ENCODE measurements around the gene CCDC73.
"Not testable (repeated sequence)": the region's sequence is repeated elsewhere in the genome, so short reads cannot be mapped to it uniquely, and the experiment has no call there.

The CCDC73 gene

DNA sequence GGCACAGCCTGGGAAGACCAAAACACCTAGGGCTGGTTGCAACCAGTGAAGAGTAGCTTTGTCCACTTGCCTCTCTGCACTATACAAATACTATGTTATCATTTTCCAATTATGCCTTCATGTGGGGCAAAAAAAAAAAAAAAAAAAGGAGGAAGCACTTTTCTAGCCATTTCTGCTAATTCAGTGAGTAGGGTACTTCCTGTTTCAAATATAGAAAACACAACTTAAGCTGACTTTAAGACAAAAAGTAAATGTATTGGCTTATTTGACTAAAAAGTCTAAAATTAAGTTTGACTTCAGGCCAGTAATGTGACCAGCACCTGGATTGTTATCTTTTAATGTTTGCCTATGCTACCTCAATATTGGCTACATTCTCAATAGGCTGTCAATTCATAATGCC, 15.3 kb downstream of the CCDC73 start:
- no peak overlapping the region for H3K4me3 ChIP-seq (ENCODE audit: low read depth in 1 of 5, low read length in 5 of 5)
- H3K9ac ChIP-seq (ENCODE audit: low read length in 5 of 5): no peak overlapping the region
- peaks cover 0 to 5% (median 0%) of the 10 kb centered on the region in 5 donors for H3K27me3 ChIP-seq (ENCODE audit: control insufficient read depth in 5 of 5, insufficient read depth in 4 of 5, low read length in 5 of 5)
- H3K27ac ChIP-seq (ENCODE audit: low read depth, low read length): no peak overlapping the region
- H3K4me1 ChIP-seq (ENCODE audit: control insufficient read depth in 5 of 5, insufficient read depth in 5 of 5, low read length in 5 of 5): no peaks in the 10 kb centered on the region
- no peaks in the 10 kb centered on the region for H3K9me3 ChIP-seq (ENCODE audit: control insufficient read depth in 5 of 5, low read length in 5 of 5)
- H3K36me3 ChIP-seq (ENCODE audit: control insufficient read depth in 5 of 5, insufficient read depth in 5 of 5, low read length in 5 of 5): no peaks in the 10 kb centered on the region

DNA sequence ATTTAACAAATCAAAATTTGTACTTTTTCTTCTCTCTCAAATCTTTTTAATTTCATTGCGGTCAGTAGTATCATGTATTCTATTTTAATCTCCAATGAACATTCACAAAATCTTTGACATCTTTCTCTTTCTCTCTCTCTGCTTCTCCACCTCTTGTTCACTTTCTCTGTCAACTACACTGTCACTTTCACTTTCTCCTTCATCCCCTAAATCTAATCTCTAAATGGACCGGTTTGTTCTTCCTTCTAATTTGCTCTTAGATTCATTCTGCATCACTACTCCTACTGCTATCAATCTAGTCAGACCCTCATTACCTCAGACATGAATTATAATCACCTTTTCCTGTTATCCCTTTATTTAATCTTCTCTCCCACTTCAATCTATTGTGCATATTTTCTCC, 18.6 kb downstream of the CCDC73 start:
- no peaks in the 10 kb centered on the region for H3K9me3 ChIP-seq (ENCODE audit: control insufficient read depth in 5 of 5, low read length in 5 of 5)
- no peaks in the 10 kb centered on the region for H3K4me1 ChIP-seq (ENCODE audit: control insufficient read depth in 5 of 5, insufficient read depth in 5 of 5, low read length in 5 of 5)
- H3K27me3 ChIP-seq (ENCODE audit: control insufficient read depth in 5 of 5, insufficient read depth in 4 of 5, low read length in 5 of 5): no peaks in the 10 kb centered on the region
- no peak overlapping the region for H3K27ac ChIP-seq (ENCODE audit: low read depth, low read length)
- no peak overlapping the region for H3K9ac ChIP-seq (ENCODE audit: low read length in 5 of 5)
- H3K4me3 ChIP-seq (ENCODE audit: low read depth in 1 of 5, low read length in 5 of 5): no peak overlapping the region
- H3K36me3 ChIP-seq (ENCODE audit: control insufficient read depth in 5 of 5, insufficient read depth in 5 of 5, low read length in 5 of 5): no peaks in the 10 kb centered on the region

DNA sequence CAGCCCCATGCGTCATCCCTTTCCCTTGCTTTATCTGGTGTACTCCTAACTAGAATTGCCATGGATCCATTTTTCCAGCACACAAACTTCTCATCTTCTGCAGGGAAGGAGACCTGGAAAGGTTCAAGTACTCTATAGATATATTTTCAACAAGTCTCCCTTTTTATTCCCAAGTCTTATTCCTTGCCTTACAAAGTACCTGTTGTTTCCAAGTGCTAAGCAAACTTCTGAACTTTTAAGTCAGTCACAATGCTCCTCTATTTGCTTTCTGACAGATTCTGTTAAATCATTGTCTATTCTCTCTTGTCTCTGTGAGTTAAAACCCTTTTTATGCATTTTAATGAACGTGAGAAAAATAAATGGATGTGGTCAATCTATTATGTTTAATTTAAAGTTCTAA, 20.4 kb downstream of the CCDC73 start:
- H3K4me3 ChIP-seq (ENCODE audit: low read depth in 1 of 5, low read length in 5 of 5): no peak overlapping the region
- no peaks in the 10 kb centered on the region for H3K27me3 ChIP-seq (ENCODE audit: control insufficient read depth in 5 of 5, insufficient read depth in 4 of 5, low read length in 5 of 5)
- no peaks in the 10 kb centered on the region for H3K36me3 ChIP-seq (ENCODE audit: control insufficient read depth in 5 of 5, insufficient read depth in 5 of 5, low read length in 5 of 5)
- H3K4me1 ChIP-seq (ENCODE audit: control insufficient read depth in 5 of 5, insufficient read depth in 5 of 5, low read length in 5 of 5): no peaks in the 10 kb centered on the region
- H3K9me3 ChIP-seq (ENCODE audit: control insufficient read depth in 5 of 5, low read length in 5 of 5): no peaks in the 10 kb centered on the region
- H3K9ac ChIP-seq (ENCODE audit: low read length in 5 of 5): no peak overlapping the region
- H3K27ac ChIP-seq (ENCODE audit: low read depth, low read length): no peak overlapping the region

DNA sequence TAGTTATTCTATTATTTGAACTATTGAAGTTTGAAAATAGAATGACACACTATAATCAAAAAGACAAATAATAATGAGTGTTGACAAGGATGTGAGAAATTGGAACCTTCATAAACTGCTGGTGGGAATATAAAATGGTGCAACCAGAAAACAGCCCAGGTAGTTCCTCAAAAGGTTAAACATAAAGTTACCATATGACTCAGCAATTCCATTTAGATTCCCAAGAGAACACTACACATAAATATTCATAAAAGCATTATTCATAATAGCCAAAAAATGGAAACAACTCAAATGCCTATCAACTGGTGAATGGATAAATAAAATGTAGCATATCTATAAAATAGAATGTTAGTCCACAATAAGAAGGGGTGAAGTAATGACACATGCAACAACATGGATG, 21.7 kb downstream of the CCDC73 start:
- H3K27me3 ChIP-seq (ENCODE audit: control insufficient read depth in 5 of 5, insufficient read depth in 4 of 5, low read length in 5 of 5): no peaks in the 10 kb centered on the region
- no peak overlapping the region for H3K9ac ChIP-seq (ENCODE audit: low read length in 5 of 5)
- H3K4me1 ChIP-seq (ENCODE audit: control insufficient read depth in 5 of 5, insufficient read depth in 5 of 5, low read length in 5 of 5): no peaks in the 10 kb centered on the region
- H3K4me3 ChIP-seq (ENCODE audit: low read depth in 1 of 5, low read length in 5 of 5): no peak overlapping the region
- H3K9me3 ChIP-seq (ENCODE audit: control insufficient read depth in 5 of 5, low read length in 5 of 5): no peaks in the 10 kb centered on the region
- H3K27ac ChIP-seq (ENCODE audit: low read depth, low read length): no peak overlapping the region
- no peaks in the 10 kb centered on the region for H3K36me3 ChIP-seq (ENCODE audit: control insufficient read depth in 5 of 5, insufficient read depth in 5 of 5, low read length in 5 of 5)

DNA sequence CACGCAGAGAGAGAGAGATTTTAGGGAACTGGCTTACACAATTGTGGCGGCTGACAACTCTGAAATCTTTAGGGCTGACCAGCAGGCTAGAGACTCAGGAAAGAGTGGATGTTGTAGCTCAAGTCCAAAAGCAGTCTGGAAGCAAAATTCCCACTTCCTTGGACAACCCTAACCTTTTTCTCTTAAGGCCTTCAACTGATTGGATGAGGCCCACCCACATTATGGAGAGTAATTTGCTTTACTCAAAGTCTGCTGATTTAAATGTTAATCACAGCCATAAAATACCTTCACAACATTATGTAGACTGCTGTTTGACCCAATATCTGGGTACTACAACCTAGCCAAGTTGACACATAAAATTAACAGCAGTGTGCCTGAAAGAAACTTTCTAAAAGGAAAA, 32.7 kb downstream of the CCDC73 start:
- H3K27ac ChIP-seq (ENCODE audit: low read depth, low read length); H3K9me3 ChIP-seq (ENCODE audit: control insufficient read depth in 5 of 5, low read length in 5 of 5); H3K9ac ChIP-seq (ENCODE audit: low read length in 5 of 5); H3K4me1 ChIP-seq (ENCODE audit: control insufficient read depth in 5 of 5, insufficient read depth in 5 of 5, low read length in 5 of 5); H3K27me3 ChIP-seq (ENCODE audit: control insufficient read depth in 5 of 5, insufficient read depth in 4 of 5, low read length in 5 of 5); H3K36me3 ChIP-seq (ENCODE audit: control insufficient read depth in 5 of 5, insufficient read depth in 5 of 5, low read length in 5 of 5); H3K4me3 ChIP-seq (ENCODE audit: low read depth in 1 of 5, low read length in 5 of 5): not testable (repeated sequence)

DNA sequence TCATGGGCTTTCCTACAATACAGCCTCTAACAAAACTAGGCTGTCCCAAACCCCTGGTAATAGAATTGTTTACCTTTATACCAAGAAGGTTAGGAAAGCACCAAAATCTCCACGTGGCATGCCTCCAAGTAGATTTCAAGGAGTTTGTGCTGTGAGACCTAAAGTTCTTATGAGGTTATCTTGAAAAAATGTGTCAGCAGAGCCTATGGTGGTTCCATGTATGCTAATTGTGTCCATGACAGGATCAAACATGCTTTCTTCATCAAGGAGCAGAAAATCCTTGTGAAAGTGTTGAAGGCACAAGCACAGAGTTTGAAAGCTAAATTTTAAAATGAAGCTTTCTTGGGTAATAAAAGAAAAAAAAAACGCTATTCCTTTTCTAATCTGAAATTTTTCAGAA, 36.2 kb downstream of the CCDC73 start:
- H3K4me3 ChIP-seq (ENCODE audit: low read depth in 1 of 5, low read length in 5 of 5): no peak overlapping the region
- no peaks in the 10 kb centered on the region for H3K36me3 ChIP-seq (ENCODE audit: control insufficient read depth in 5 of 5, insufficient read depth in 5 of 5, low read length in 5 of 5)
- no peak overlapping the region for H3K27ac ChIP-seq (ENCODE audit: low read depth, low read length)
- H3K9ac ChIP-seq (ENCODE audit: low read length in 5 of 5): no peak overlapping the region
- H3K27me3 ChIP-seq (ENCODE audit: control insufficient read depth in 5 of 5, insufficient read depth in 4 of 5, low read length in 5 of 5): no peaks in the 10 kb centered on the region
- H3K9me3 ChIP-seq (ENCODE audit: control insufficient read depth in 5 of 5, low read length in 5 of 5): peaks cover 0 to 5% (median 0%) of the 10 kb centered on the region in 5 donors
- no peaks in the 10 kb centered on the region for H3K4me1 ChIP-seq (ENCODE audit: control insufficient read depth in 5 of 5, insufficient read depth in 5 of 5, low read length in 5 of 5)

DNA sequence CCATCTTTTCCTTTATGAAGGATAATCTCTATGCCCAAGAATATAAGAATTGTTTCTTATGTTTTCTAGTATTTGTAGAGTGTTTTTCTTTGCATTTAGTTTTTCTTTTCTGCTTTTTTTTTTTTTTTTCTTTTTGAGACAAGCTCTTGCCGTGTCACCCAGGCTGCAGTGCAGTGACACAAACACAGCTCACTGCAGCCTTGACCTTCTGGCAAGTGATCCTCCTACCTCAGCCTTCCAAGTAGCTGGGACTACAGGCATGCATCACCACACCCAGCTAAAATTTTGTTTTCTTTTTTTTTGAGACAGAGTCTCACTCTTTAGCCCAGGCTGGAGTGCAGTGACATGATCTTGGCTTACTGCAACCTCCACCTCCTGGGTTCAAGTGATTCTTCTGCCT, 41.3 kb downstream of the CCDC73 start:
- H3K9ac ChIP-seq (ENCODE audit: low read length in 5 of 5); H3K4me3 ChIP-seq (ENCODE audit: low read depth in 1 of 5, low read length in 5 of 5); H3K9me3 ChIP-seq (ENCODE audit: control insufficient read depth in 5 of 5, low read length in 5 of 5); H3K4me1 ChIP-seq (ENCODE audit: control insufficient read depth in 5 of 5, insufficient read depth in 5 of 5, low read length in 5 of 5); H3K36me3 ChIP-seq (ENCODE audit: control insufficient read depth in 5 of 5, insufficient read depth in 5 of 5, low read length in 5 of 5); H3K27ac ChIP-seq (ENCODE audit: low read depth, low read length); H3K27me3 ChIP-seq (ENCODE audit: control insufficient read depth in 5 of 5, insufficient read depth in 4 of 5, low read length in 5 of 5): not testable (repeated sequence)

DNA sequence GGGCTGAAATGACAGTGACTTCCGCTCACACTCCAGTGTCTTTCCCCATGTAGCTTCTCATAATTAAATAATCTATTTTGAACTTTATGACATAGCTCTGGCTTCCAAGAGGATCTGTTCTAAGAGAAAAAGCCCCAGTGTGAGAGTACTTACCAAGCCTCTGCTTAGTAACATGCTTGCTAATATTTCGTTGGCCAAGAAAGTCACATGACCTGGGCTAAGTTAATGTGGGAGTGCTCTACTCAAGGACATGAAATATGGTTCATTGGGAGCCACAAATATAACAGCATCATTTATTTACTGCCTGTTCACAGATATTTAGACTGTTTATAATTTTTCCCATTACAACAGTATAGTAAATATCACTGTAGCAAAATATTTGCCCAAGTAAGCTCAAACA, 42.5 kb downstream of the CCDC73 start:
- no peak overlapping the region for H3K27ac ChIP-seq (ENCODE audit: low read depth, low read length)
- H3K4me1 ChIP-seq (ENCODE audit: control insufficient read depth in 5 of 5, insufficient read depth in 5 of 5, low read length in 5 of 5): no peaks in the 10 kb centered on the region
- no peaks in the 10 kb centered on the region for H3K36me3 ChIP-seq (ENCODE audit: control insufficient read depth in 5 of 5, insufficient read depth in 5 of 5, low read length in 5 of 5)
- peaks cover 0 to 3% (median 0%) of the 10 kb centered on the region in 5 donors for H3K27me3 ChIP-seq (ENCODE audit: control insufficient read depth in 5 of 5, insufficient read depth in 4 of 5, low read length in 5 of 5)
- H3K4me3 ChIP-seq (ENCODE audit: low read depth in 1 of 5, low read length in 5 of 5): no peak overlapping the region
- H3K9me3 ChIP-seq (ENCODE audit: control insufficient read depth in 5 of 5, low read length in 5 of 5): peaks cover 0 to 10% (median 9%) of the 10 kb centered on the region in 5 donors
- no peak overlapping the region for H3K9ac ChIP-seq (ENCODE audit: low read length in 5 of 5)

DNA sequence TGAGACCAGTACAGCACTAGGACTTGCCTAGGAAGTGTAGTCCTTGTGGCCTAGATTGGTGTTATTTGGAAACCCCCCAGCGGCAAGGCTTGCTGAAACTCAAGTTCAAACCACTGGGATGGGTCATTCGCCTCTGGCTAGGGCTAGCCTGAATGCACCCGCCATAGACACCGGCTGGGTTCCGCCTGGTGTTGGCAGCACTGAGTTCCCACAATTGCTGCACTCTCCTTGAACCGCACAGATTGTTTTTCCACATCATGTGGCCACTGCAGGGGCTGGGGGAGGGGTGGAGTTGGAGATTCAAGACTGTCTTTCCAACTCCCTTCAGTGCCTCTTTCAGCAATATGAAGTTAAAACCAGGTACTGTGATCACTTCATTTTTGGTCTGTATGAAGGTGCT, 43.1 kb downstream of the CCDC73 start:
- H3K27ac ChIP-seq (ENCODE audit: low read depth, low read length): no peak overlapping the region
- no peaks in the 10 kb centered on the region for H3K4me1 ChIP-seq (ENCODE audit: control insufficient read depth in 5 of 5, insufficient read depth in 5 of 5, low read length in 5 of 5)
- peaks cover 0 to 12% (median 9%) of the 10 kb centered on the region in 5 donors for H3K9me3 ChIP-seq (ENCODE audit: control insufficient read depth in 5 of 5, low read length in 5 of 5)
- peaks cover 0 to 3% (median 0%) of the 10 kb centered on the region in 5 donors for H3K27me3 ChIP-seq (ENCODE audit: control insufficient read depth in 5 of 5, insufficient read depth in 4 of 5, low read length in 5 of 5)
- H3K36me3 ChIP-seq (ENCODE audit: control insufficient read depth in 5 of 5, insufficient read depth in 5 of 5, low read length in 5 of 5): no peaks in the 10 kb centered on the region
- no peak overlapping the region for H3K4me3 ChIP-seq (ENCODE audit: low read depth in 1 of 5, low read length in 5 of 5)
- no peak overlapping the region for H3K9ac ChIP-seq (ENCODE audit: low read length in 5 of 5)

DNA sequence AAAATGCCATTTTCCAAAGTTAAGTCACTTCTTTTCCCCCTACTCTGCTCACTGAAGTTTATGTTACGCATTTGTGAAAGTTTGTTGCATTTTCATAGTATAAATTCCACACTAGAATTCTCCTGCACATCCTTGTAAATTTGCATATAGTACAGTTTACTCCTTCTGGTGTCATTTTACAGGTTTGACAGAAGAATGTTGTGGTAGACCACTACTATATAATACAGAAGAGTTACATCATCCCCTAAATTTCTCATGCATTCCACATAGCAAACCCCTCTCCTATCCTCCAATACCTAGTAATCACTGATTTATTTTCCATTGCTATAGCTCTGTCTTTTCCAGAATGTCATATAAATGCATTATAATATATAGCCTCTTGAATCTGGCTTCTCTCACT, 64.5 kb downstream of the CCDC73 start:
- H3K4me3 ChIP-seq (ENCODE audit: low read depth in 1 of 5, low read length in 5 of 5): no peak overlapping the region
- no peaks in the 10 kb centered on the region for H3K4me1 ChIP-seq (ENCODE audit: control insufficient read depth in 5 of 5, insufficient read depth in 5 of 5, low read length in 5 of 5)

DNA sequence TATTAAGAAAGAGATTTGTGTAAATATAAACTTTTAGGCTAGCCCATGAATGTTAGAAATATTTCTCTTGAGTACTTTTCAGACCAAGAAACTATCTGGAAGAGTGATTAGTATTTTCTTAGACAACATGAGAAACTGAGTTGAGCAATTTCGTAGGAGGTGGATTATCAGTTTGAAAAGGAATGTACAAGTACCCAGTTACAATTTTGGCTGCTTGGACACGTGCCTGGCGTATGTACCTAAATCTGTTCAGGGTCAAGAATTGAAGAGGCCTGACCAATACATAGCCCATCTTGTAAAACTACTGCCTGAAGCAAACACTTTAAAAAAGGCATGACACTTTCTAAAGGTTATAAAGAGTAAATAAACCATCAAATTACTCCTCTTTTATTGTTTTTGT, 71.1 kb downstream of the CCDC73 start:
- Histone ChIP-seq H3K36me3 (ENCODE audit: control insufficient read depth in 5 of 5, insufficient read depth in 5 of 5, low read length in 5 of 5) (no peaks in the 10 kb centered on the region), H3K4me3 (ENCODE audit: low read depth in 1 of 5, low read length in 5 of 5) (no peak overlapping the region), H3K4me1 (ENCODE audit: control insufficient read depth in 5 of 5, insufficient read depth in 5 of 5, low read length in 5 of 5) (no peaks in the 10 kb centered on the region), H3K9ac (ENCODE audit: low read length in 5 of 5) (no peak overlapping the region), H3K27me3 (ENCODE audit: control insufficient read depth in 5 of 5, insufficient read depth in 4 of 5, low read length in 5 of 5) (no peaks in the 10 kb centered on the region), H3K9me3 (ENCODE audit: control insufficient read depth in 5 of 5, low read length in 5 of 5) (no peaks in the 10 kb centered on the region), H3K27ac (ENCODE audit: low read depth, low read length) (no peak overlapping the region)

More for the DNA sequence above, 64.5 kb downstream of the CCDC73 start:
- H3K9ac ChIP-seq (ENCODE audit: low read length in 5 of 5): no peak overlapping the region
- no peaks in the 10 kb centered on the region for H3K27me3 ChIP-seq (ENCODE audit: control insufficient read depth in 5 of 5, insufficient read depth in 4 of 5, low read length in 5 of 5)
- peaks cover 0 to 5% (median 0%) of the 10 kb centered on the region in 5 donors for H3K9me3 ChIP-seq (ENCODE audit: control insufficient read depth in 5 of 5, low read length in 5 of 5)
- H3K36me3 ChIP-seq (ENCODE audit: control insufficient read depth in 5 of 5, insufficient read depth in 5 of 5, low read length in 5 of 5): no peaks in the 10 kb centered on the region
- no peak overlapping the region for H3K27ac ChIP-seq (ENCODE audit: low read depth, low read length)

Measured in subcutaneous abdominal adipose tissue (tissue), 5 donors.